Thyroid gland (tissue), 4 donors: ENCODE data around the gene MED20.

Experiments used
- CTCF ChIP-seq, 6 experiments: fragments of 200-600 bp in 3 of 6; fragments of 450-650 bp in 3 of 6; sonication (generic) in 3 of 6; IDR thresholded peaks; one replicate each; pipeline ENCODE4 v1.5.1; 2016 to 2019; ENCODE audit warnings: antibody characterized with exemption in 6 of 6, mild to moderate bottlenecking in 2 of 6, inconsistent platforms in 1 of 6, moderate library complexity in 1 of 6
- POLR2A ChIP-seq, 2 donors: fragments of 450-650 bp; IDR thresholded peaks; one replicate each; pipeline ENCODE4 v1.6.1; 2017; ENCODE audit warnings: antibody characterized with exemption in 2 of 2, mild to moderate bottlenecking in 2 of 2, moderate library complexity in 1 of 2

DNA sequence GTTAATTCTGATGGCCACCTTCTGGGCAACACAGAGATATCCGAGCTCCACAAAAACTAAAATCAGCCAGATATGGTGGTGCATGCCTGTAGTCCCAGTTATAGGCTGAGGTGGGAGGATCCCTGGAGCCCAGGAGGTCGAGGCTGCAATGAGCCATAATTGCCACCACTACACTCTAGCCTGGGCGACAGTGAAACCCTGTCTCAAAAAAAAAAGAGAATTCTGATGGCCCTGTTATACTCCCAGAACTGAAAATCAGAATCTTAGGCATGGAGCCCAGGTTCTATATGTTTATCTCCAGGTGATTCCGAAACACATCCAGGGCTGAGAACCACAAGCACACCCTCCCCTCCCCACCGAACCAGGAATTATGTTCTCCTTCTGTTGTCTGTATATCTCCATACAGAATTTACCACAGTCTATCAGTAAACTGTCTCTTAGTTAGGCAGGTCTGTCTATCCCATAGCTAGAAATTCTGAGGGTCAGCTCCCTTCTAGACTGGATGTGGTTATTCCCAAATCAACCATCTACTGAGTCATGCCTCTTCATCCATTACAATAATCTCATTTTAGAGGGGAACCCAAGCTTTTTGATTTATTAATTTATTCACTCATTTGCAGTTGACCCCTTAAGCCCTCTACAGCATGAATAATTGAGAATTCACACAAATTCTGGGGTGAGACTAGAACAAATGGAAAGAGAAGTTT lies 45.4 kb upstream of the MED20 start:
- TF ChIP-seq POLR2A (IDR thresholded peaks at IDR 0.05) (no peak), CTCF (IDR thresholded peaks at IDR 0.05) (no peak)
